Stimulated activated CD8-positive, alpha-beta memory T cell treated with anti-CD3 and anti-CD28 coated beads, Interleukin-7, amount 100 ng/mL, for 24 hours (primary cell): ENCODE results near the gene ANKRD30A.
"Not testable (repeated sequence)": the region's sequence is repeated elsewhere in the genome, so short reads cannot be mapped to it uniquely, and the experiment has no call there.

Source experiments
- DNase-seq: peaks from one replicate; pipeline ENCODE4 v3.0.0-alpha.2; 2020; ENCODE audit warnings: low read depth

Gene ANKRD30A

DNA sequence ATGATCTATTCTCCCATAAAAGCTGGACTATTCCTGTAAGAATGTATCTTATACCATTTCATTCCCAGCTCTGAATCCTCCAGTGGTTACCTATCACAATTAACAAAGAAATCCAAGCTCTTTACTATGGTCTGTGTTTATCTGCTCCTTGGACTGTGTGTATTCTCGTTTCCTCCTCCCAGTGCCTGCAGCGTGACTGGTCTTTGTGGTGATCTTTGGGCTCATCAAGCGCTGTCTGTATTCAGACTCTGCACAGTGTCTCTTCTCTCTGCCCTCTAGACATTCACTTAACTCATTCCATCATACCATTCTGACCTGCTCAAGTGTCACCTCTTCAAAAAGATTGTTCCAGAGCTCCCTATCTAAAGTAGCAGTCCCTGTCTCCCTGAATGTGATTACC lies 130.4 kb downstream of the ANKRD30A start:
- DNase-seq = not testable (repeated sequence)

DNA sequence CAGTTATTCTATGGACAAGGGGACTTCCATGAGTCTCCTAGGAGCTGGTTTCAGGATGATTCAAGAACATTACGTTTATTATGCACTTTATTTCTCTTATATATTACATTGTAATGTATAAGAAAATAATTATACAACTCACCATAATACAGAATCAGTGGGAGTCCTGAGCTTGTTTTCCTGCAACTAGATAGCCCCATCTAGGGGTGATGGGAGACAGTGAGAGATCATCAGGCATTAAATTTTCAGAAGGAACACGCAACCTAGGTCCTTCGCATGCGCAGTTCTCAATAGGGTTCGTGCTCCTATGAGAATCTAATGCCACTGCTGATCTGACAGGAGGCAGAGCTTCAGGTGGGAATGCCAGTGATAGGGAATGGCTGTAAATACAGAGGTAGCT lies 137.9 kb downstream of the ANKRD30A start:
- DNase-seq = no peak

DNA sequence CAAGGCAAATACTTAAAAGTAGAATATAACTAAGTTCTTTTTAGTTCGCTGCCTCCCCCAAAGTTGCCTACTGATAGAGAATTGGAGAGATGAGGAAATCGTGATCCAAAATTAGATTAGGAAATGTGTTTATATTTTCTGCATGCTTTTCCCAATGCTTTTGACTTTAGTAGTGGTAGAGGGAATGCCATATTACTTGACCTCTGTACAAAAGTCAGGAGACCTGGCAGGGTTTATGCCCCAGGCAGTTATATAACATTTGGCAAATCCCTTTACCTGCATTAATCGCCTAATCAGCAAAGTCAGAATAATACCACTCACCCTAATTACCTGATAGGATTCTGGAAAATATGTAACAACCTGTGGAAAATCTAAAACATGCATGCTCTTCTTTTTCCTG lies 142.9 kb downstream of the ANKRD30A start:
- no peak for DNase-seq

DNA sequence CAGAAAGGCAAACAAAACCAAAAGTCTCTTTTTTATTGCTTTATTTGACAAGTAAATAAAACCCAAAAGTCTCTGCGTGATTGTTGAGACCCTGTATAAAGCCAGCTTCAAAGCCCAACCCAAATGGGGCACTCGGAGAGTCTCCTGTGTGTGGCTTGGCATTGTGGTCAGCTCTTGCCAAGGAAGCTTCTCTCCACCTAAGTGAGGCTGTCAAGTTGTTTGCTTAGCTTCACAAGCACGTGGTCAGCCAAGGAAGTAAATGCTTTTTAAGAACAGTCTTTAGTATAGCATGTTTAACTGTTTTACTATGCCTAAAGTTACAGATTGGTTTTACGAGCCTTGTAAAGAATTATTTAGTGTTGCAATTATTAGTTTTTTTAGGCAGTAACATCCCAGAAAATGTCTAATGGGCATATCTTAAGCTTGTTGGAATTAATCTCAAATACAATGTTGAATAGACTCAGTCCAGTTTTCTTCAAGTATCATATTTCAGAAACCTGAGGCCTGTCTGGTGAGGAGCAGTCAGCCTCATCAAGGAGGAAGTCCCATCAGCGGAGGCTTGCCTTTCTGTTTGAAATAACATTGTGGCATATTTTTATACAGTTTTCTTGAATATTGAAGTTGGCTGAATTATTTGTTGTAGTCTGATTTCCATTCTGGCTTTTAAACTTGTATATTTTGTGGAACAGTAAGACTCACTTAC lies 144.3 kb downstream of the ANKRD30A start:
- DNase-seq = no peak

DNA sequence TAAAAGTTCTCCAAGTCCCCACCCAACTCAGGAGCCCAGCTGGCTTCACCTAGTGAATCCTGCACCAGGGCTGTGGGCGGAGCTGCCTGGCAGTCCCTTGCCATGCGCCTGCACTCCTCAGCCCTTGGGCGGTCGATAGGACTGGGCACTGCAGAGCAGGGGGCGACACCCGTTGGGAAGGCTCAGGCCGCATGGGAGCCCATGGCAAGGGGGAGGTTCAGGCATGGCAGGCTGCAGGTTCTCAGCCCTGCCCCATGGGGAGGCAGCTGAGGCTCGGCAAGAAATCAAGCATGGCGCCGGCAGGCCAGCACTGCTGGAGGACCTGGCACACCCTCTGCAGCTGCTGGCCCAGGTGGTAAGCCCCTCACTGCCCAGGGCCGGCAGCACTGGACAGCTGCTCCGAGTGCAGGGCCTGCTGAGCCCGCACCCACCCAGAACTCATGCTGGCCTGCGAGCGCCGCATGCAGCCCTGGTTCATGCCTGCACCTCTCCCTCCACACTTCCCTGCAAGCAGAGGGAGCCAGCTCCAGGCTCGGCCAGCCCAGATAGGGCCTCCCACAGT lies 149.9 kb downstream of the ANKRD30A start:
- no peak for DNase-seq

DNA sequence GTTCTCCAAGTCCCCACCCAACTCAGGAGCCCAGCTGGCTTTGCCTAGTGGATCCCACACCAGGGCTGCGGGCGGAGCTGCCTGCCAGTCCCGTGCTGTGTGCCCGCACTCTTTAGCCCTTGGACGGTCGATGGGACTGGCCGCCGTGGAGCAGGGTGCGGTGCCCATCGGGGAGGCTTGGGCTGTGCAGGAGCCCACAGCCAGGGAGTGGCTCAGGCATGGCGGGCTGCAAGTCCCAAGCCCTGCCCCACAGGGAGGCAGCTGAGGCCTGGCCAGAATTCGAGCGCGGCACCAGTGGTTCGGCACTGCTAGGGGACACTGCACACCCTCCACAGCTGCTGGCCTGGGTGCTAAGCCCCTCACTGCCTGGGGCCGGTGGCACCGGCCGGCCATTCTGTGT lies 159.7 kb downstream of the ANKRD30A start:
- DNase-seq = no peak

DNA sequence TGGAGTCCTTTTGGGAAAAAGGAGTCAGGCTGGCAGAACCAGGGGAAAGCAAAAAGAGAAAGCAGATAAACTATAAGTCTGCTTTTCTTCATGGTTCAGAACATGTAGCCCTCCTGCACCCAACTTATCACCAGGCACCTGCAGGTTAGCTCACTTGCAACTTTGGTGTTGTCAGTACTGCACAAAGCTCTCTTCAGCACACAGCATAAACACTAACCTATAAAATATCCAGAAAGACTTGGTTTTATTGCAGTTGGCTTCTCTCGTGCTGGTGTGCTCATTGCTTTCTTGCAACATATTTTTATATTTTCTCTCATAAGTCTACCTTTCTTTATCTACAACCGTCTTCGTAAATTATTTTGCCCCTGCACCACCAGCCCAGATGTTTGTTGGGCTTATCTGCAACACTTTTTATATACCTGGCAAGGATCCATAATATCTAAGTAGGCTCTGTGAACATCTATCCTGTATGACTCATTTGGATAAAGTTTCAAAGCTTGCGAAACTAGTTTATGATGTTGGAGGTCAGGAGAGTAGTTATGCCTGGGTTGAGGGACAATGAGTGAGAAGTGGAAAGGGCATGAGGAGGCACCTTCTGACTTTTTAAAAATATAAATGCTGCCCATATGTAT lies 164.6 kb downstream of the ANKRD30A start:
- no peak for DNase-seq

DNA sequence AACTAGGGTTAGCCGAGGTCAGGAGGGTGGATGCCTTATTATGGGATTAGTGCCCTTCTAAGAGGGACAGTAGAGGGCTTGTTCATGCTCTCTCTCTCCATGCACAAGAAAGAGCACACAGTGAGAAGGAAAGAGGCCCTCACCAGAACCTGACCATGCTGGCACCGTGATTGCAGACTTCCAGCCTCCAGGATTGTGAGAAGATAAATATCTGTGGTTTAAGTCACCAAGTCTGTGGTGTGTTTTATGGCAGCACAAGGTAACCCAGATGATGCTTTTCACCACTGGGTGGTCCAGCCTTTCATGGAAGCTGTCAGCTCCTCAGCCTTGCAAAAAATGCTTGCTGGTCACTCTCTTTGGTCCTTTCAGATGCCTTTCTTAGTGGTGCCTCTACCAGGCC lies 175.9 kb downstream of the ANKRD30A start:
- no peak for DNase-seq

DNA sequence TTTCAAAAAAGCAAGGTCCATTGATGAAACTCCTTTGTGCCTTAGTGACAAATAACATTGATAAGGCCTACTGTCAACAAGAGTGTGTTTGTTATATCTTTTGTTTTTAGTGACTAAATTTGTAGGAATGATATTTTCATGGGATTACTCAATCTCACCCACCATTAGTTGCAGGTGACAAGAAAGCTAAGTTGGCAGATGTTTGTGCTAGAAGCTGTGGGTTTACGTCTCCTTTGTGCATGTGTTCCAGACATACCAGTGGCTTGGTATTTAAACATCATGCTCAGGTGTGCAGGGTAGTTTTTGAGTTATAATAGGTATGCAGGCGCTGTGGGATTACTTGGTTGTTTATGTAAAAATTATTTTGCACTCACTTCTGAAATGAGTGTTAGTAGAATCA lies 178.6 kb downstream of the ANKRD30A start:
- no peak for DNase-seq

DNA sequence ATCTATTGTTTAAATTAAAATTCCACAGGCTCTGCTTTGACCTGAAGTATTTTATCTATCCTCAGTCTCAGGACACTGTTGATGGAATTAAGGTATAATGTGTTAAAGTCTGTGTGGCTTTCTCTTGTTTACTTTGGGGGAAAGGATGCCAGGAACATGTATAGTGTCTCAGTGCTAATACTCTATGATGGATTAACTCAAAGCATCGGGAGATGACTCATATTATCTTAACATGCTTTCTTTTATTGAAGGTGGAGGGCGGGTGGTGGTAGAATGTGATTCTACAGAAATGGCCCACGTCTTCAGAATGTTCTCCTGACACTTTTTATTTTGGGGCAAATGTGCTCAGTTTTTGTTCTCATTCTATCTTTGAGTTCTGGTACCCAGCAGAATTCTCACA lies 189.0 kb downstream of the ANKRD30A start:
- no peak for DNase-seq

DNA sequence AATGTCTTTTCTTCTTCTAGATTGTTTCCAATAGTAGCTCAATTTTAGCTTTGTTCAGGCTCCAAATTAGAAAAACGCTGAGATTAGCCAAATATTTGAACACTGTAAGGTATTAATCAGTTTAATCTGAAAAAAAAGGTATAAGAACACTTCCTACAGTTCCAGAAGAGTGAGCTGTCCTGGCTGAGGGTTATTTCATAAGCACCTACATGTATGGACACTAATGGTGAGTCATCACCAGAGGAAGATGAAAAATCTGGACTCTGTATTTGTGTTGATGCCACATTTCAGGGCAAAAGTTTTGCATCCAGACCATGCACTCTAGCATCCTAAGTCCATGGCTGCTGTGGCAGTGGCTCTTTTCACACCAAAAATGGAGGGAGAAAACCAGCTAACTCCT lies 189.5 kb downstream of the ANKRD30A start:
- no peak for DNase-seq

DNA sequence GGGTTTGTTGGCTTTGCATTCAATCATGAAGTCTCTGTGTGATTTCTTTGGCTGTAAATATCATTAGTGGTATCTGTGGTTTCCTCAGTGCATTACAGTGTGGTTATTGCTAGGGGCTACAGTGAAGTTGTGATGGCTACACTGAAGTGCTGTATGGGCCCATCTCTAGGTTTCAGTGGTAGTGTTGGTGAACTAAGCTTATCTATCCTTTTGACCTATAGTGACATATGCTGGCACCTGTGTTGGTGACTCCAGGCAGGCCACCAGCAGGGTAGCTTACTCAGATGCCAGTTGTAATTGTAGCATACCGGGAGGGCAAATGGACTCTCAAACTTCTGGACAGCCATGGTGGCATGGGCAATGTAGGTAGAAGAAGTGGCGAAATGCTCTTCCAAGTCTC lies 219.0 kb downstream of the ANKRD30A start:
- no peak for DNase-seq

DNA sequence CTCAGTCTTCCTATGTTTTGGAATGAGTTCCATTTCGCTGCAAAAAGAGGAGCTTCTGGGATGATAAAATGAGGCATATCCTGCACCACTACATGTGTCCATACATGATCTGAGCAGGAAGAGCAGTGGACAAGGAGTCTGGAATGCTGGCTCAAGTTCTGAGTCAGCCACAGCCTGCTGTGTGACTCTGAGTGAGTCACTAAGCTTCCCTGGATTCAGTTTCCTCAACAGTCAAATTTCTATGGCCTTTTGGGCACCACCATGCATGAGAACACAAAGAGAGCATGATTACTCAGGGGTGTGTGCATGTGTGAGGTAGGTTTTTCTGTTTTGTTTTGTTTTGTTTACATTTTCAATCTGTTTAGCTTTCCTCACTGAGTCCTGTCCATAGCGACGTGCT lies 254.6 kb downstream of the ANKRD30A start:
- DNase-seq = no peak

DNA sequence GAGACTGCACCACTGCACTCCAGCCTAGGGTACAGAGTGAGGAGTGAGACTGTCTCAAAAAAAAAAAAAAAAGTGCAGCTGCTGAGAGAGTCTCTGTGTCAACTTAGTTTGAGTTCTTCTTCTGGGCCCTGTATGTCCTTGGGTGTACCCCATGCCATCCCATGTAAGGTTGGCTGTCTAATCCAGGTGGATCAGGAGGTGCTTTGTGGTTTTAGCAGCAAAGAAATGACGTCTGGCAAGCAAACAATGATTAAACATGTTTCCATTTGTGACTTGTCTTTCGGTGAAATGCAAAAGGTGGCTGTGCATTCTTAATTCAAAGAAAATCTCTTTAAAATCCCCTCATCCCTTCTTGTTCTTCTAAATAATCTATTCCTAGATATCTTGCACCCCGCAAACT lies 255.9 kb downstream of the ANKRD30A start:
- no peak for DNase-seq

DNA sequence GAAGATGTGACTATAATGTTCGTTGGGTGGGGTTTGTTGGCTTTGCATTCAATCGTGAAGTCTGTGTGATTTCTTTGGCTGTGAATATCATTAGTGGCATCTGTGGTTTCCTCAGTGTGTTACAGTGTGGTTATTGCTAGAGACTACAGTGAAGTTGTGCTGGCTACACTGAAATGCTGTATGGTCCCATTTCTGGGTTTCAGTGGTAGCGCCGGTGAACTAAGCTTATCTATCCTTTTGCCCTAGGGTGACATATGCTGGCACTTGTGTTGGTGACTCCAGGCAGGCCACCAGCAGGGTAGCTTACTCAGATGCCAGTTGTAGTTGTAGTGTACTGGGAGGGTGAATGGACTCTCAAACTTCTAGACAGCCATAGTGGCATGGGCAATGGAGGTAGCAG lies 259.5 kb downstream of the ANKRD30A start:
- no peak for DNase-seq

DNA sequence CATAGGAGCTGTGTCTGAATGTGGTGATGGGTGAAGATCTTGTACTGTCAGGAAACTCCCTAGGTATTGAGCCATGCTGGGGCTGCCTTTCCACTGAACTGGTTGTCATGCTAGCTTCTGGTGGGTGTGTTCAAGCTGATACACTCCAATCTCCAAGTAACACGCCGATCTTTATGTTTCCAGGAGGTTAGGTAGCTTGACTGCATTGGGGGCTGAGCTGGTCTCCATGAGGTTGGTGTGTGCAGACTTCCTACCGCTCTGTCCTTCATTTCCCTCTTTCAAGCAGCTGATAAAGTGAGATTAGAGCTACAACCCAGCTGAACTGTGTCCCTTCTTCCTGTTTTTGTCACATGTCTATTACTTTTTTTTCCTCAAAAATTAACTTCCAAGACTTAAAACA lies 265.5 kb downstream of the ANKRD30A start:
- no peak for DNase-seq

DNA sequence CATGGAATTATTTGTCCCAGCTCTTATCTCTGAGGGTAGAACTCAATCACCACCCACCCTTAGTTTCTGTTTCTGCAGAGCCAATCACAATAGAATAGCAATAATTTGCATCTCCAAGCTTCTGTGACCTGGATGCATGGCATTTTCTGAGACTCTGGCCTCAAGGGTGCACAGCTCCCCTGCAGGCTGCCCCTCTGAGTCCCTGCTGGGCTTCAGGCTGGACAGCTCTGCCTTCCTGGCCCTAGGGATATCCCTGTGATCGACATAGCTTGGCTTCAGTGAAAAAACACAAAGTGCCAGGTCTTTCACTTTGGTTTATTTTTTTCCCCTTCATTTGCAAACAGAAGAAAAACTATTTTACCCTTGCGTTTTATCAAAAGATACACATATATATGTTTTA lies 275.4 kb downstream of the ANKRD30A start:
- DNase-seq = not testable (repeated sequence)

DNA sequence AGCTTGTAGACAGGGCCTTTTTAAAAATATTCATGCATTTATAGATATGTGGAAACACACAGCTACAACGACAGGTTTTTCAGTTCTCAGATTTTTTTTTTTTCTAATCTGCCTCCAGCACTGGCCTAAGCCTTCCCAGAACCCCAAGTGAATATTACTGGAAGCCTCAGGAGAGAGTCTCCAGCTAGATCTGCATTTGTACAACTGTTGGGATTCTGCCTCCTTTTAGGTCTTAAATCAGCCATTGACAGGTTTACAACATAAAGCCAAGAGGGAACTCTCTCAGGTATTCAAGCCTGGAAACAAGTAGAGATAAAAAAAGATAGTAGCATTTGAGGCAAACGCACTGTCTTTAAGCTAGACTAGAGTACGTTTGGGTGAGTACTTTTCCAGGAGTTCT lies 275.8 kb downstream of the ANKRD30A start:
- no peak for DNase-seq

DNA sequence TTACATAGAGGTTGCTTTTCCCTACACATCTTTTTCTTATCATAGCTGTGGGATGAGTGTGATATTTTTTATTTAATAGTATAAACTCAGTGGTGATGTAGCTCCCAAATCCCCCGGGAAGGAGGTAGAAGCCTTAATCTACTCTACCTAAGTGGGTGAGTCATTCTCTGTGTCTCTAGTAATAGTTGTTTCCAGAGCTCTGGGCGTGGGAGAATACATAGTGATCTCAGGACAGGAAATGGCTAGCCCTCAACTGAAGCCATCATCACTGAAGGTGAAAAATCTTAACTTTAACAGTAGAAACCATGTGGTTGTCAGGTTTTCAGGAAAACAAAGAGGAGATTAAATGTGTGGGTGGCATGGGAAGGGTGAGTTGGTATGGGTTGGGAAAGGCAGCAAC lies 278.4 kb downstream of the ANKRD30A start:
- no peak for DNase-seq
